ENCODE measurements around the gene MIEF1.

MIEF1 gene

GRCh38 chr22:39457556-39458443 lies 44.3 kb upstream of the MIEF1 start:
- no peak overlapping the region for H2AFZ ChIP-seq (ENCODE audit: low read length)
- H3K4me1 ChIP-seq (ENCODE audit: insufficient read depth, low read length, severe bottlenecking): peaks cover 88% of the 10 kb centered on the region
- no peak for TF ChIP-seq CTCF (IDR thresholded peaks at IDR 0.05; ENCODE audit: low read length)
- TF ChIP-seq EZH2 (IDR thresholded peaks at IDR 0.05; ENCODE audit: borderline replicate concordance, low read length): no peak
- no peaks in the 10 kb centered on the region for H3K27me3 ChIP-seq (ENCODE audit: insufficient read depth, low read length)
- H3K9ac ChIP-seq (ENCODE audit: low read length): peak overlapping the region; percentile 85
- peak overlapping the region; percentile 65 for H3K4me3 ChIP-seq (ENCODE audit: low read depth, low read length, poor library complexity, severe bottlenecking)
- H3K9me3 ChIP-seq (ENCODE audit: low read length): no peaks in the 10 kb centered on the region
- no peaks in the 10 kb centered on the region for H3K9me2 ChIP-seq (ENCODE audit: low read depth, low read length)
- peak overlapping the region; percentile 93 for H3K4me2 ChIP-seq (ENCODE audit: low read length)
- H3K27ac ChIP-seq (ENCODE audit: low read depth, low read length, poor library complexity, severe bottlenecking): peak overlapping the region; percentile 98
- no peaks in the 10 kb centered on the region for H4K20me1 ChIP-seq (ENCODE audit: insufficient read depth, low read length)
- peaks cover 4% of the 10 kb centered on the region for H3F3A ChIP-seq (ENCODE audit: insufficient read depth, low read length)
- peaks cover 69% of the 10 kb centered on the region for H3K36me3 ChIP-seq (ENCODE audit: insufficient read depth, low read length)
- H3K79me2 ChIP-seq (ENCODE audit: insufficient read depth, low read length): peaks cover 51% of the 10 kb centered on the region

GRCh38 chr22:39458444-39459083 lies 43.5 kb upstream of the MIEF1 start:
- Histone ChIP-seq H2AFZ (ENCODE audit: low read length) (no peak overlapping the region), H4K20me1 (ENCODE audit: insufficient read depth, low read length) (no peaks in the 10 kb centered on the region), H3K27me3 (ENCODE audit: insufficient read depth, low read length) (no peaks in the 10 kb centered on the region), H3F3A (ENCODE audit: insufficient read depth, low read length) (peaks cover 4% of the 10 kb centered on the region), H3K79me2 (ENCODE audit: insufficient read depth, low read length) (peaks cover 47% of the 10 kb centered on the region), H3K27ac (ENCODE audit: low read depth, low read length, poor library complexity, severe bottlenecking) (peak overlapping the region; percentile 98), H3K36me3 (ENCODE audit: insufficient read depth, low read length) (peaks cover 72% of the 10 kb centered on the region), H3K4me2 (ENCODE audit: low read length) (peak overlapping the region; percentile 93), H3K9me2 (ENCODE audit: low read depth, low read length) (no peaks in the 10 kb centered on the region), H3K4me1 (ENCODE audit: insufficient read depth, low read length, severe bottlenecking) (peaks cover 88% of the 10 kb centered on the region), H3K9me3 (ENCODE audit: low read length) (no peaks in the 10 kb centered on the region), H3K4me3 (ENCODE audit: low read depth, low read length, poor library complexity, severe bottlenecking) (peak overlapping the region; percentile 65), H3K9ac (ENCODE audit: low read length) (peak overlapping the region; percentile 85)
- TF ChIP-seq CTCF (IDR thresholded peaks at IDR 0.05; ENCODE audit: low read length) (no peak), EZH2 (IDR thresholded peaks at IDR 0.05; ENCODE audit: borderline replicate concordance, low read length) (no peak)

GRCh38 chr22:39459681-39460080 lies 42.4 kb upstream of the MIEF1 start:
- Histone ChIP-seq H3K4me1 (ENCODE audit: insufficient read depth, low read length, severe bottlenecking) (peaks cover 88% of the 10 kb centered on the region), H4K20me1 (ENCODE audit: insufficient read depth, low read length) (no peaks in the 10 kb centered on the region), H3K36me3 (ENCODE audit: insufficient read depth, low read length) (peaks cover 68% of the 10 kb centered on the region), H3K9ac (ENCODE audit: low read length) (peak overlapping the region; percentile 40; the same call in 1 of the 2 replicates), H3K9me3 (ENCODE audit: low read length) (no peaks in the 10 kb centered on the region), H3K4me3 (ENCODE audit: low read depth, low read length, poor library complexity, severe bottlenecking) (peak overlapping the region; percentile 65), H3K79me2 (ENCODE audit: insufficient read depth, low read length) (peaks cover 39% of the 10 kb centered on the region), H3K27me3 (ENCODE audit: insufficient read depth, low read length) (no peaks in the 10 kb centered on the region), H3K4me2 (ENCODE audit: low read length) (peak overlapping the region; percentile 55), H3F3A (ENCODE audit: insufficient read depth, low read length) (peaks cover 4% of the 10 kb centered on the region), H3K27ac (ENCODE audit: low read depth, low read length, poor library complexity, severe bottlenecking) (peak overlapping the region; percentile 98), H3K9me2 (ENCODE audit: low read depth, low read length) (no peaks in the 10 kb centered on the region), H2AFZ (ENCODE audit: low read length) (no peak overlapping the region)
- TF ChIP-seq EZH2 (IDR thresholded peaks at IDR 0.05; ENCODE audit: borderline replicate concordance, low read length) (no peak), CTCF (IDR thresholded peaks at IDR 0.05; ENCODE audit: low read length) (no peak)

Measured in OCI-LY1 (cell line).